HT1080 (cell line): ENCODE data around the gene SOX5. TPM values are rescaled to one million over a fixed set of nuclear protein-coding genes. Genes with fewer than 3 reads are reported as not detected.
"Not testable (repeated sequence)": the region's sequence is repeated elsewhere in the genome, so short reads cannot be mapped to it uniquely, and the experiment has no call there.

Experiments
- DNase-seq: peaks from one replicate; pipeline ENCODE4 v3.0.0-alpha.2; 2015; ENCODE audit warnings: low read depth
- total RNA-seq: library from RNA; depleted of rRNA; stranded (reverse); fragments of >200 nt; shearing (Covaris generic); gene quantifications from 2 replicates; pipeline ENCODE4 v1.2.3, GENCODE V29; 2014

SOX5 gene
- total RNA-seq, 1 experiment from 2014 or later: 0.05 TPM

- DNase-seq: no peak
These were observed 101.6 kb downstream of the SOX5 start for GRCh38 chr12:23847857-23848256.

DNA sequence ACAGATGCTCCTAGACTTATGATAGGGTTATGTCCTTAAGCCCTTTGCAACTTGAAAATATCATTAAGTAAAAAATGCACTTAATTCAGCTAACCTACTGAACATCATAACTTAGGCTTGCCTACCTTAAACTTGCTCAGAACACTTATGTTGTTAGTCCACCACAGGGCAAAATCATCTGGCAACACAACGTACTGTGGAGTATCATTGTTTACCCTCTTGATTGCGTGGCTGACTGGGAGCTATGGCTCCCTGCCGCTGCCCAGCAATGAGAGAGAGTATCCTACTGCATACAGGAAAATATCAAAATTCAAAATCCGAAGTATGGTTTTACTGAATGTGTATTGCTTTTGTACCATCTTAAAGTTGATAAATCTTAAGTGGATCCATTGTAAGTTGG is 105.5 kb downstream of the SOX5 start:
- no peak for DNase-seq

DNA sequence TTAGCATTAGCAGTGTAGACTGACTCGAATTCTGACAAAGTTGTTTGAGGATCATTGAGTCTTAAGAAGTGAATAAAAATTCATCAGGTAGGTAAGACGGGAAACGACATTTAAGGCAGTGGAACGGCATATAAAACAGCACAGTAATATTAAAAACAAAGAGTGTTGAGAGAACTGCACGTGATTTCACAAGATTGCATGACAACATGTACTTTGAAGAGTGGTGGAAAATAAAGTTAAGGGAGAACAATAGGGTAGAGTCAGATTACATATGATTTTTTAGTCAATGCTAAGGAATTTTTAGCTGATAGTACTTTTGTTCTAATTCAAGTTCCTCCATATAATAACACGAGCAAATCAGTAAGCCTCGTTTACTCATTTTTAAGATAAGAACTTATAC is 115.4 kb downstream of the SOX5 start:
- no peak for DNase-seq

DNA sequence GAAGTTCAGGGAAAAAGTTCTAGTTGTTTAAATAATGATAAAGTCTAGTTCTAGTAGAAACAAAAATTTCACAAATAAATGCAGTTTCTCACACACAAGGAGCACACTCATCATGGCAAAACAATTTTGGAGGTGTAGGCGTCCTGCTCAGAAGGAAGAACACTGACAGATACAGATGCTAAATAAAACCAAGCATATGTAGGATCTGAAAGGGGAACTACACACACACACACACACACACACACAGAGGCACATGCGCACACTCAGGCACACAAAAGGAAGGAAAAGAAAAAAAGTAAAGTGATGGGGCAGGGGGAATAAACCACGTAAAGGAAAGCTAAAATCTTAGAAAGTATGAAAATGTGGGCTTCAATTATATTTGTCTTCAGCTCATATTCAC is 117.7 kb downstream of the SOX5 start:
- no peak for DNase-seq

GRCh38 chr12:23830210-23830609 is 119.3 kb downstream of the SOX5 start:
- DNase-seq: no peak

DNA sequence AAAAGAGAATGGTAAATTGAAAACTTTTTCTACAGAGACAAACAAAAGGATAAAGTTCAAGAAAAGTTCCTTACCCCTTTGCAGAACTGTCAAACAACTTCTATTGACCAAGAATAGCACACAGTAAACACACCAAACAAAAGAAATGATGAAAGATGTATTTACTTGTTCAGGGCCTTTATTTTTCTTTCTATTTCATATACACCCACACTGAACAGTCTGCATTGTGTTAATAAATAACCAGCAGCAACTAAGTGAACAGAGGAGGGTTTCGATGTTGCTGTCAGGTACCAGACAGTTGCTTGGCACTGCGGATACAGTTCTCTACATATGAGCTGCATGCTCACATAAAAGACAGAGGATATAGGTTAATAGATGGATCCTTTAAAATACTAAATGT is 122.1 kb downstream of the SOX5 start:
- no peak for DNase-seq

DNA sequence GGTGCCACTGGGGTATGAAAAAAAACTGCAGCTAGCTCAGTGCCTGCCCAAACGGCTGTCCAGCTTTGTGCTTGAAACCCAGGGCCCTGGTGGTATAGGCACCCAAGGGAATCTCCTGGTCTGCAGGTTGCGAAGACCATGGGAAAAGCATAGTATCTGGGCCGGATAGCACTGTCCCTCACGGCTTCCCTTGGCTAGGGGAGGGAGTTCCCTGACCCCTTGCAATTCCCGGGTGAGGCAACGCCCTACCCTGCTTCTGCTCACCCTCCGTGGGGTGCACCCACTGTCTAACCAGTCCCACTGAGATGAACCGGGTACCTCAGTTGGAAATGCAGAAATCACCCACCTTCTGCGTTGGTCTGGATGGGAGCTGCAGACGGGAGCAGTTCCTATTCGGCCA is 124.3 kb downstream of the SOX5 start:
- DNase-seq: not testable (repeated sequence)

GRCh38 chr12:23824358-23824757 is 125.1 kb downstream of the SOX5 start:
- DNase-seq: no peak

- DNase-seq: not testable (repeated sequence)
These were observed 126.6 kb downstream of the SOX5 start for GRCh38 chr12:23822883-23823282.

DNA sequence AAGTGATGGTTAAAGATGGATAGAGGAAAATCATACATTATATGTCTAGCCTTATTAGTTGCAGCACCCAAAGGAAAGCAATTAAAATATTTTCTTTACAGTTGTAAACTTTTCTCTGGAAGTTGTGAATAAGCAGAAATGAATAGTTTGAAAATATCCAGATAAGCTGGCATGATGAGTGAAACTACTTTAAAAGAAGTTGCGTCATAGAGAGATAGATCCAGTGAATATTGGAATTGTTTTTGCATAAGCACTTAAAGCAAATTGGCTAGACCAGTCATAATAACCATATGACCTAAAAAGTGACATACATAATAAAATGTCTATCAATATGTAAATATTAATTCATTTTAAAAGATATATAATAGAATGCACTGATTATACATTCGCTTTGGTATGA is 132.1 kb downstream of the SOX5 start:
- no peak for DNase-seq

DNA sequence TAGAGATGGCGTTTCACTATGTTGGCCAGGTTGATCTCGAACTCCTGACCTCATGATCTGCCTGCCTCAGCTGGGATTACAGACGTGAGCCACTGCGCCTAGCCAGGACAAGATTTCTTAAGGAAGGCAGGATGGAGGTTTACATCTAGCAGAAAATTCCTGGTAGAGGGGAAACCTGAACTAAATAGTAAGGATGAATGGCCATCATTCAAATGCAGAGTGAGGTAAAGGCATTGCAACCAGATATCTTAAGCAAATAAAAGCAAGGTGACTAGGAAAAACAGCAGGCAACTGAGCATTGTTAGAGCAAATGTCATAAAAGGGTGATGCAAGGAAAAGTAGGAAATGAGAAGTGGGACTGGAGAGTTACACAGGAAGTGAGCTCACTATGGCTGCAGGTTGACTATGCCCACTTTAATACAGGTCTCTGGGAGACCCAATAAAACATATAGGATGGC is 133.0 kb downstream of the SOX5 start:
- peak; percentile 36 for DNase-seq

DNA sequence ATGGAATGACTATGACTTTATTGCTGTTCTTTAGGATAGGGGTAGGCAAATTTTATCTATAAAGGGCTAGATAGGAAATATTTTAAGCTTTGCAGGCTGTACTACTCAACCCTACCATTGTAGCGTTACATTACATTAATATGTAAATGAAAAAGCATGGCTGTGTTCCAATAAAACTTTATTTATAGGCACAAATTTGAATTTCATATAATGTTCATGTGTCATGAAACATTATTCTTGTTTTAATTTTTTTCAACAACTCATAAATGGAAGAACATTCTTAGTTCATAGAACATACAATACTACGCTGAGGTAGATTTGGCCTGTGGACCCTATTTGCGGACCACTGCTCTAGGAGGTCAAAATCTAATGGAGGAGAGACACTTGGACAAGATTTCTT is 133.7 kb downstream of the SOX5 start:
- no peak for DNase-seq

- DNase-seq: no peak
These were observed 136.3 kb downstream of the SOX5 start for GRCh38 chr12:23813206-23813605.

GRCh38 chr12:23810329-23810902 is 139.1 kb downstream of the SOX5 start:
- no peak for DNase-seq

DNA sequence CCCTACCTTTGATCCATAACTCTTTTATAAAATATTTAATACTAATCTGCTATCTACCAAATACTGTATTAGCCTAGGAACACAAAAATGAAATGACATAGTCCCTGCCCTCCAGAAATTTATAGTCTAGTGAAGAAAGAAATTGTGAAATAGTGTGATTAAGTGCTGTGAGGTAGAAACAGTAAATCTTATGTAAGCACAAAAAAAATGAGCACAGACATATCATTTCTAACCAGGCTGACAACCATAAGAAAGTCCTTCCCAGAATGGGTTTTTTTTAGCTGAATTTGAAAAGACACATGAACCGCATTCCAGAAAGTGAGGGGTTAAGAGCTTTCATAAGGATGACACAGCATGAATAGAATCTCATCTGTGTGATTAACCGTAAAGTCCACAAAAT is 145.9 kb downstream of the SOX5 start:
- no peak for DNase-seq

DNA sequence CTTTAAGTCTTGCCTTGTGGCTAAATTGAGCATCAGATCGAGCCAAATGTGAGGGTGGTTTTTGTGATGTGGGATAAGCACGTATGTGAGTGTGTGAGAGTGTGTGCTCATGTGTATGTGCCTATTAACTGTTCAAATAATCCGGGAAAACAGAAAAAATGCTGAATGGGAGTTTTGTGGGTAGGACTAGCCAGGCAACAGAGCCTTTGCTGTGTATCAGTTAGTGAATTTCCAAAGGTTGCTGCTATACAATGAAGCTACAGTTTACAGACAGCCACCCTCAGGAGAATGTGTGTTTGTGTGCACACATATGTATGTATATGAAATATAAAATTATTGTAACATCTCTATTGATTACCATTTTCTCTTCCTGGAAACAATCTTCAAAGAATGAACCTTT is 154.0 kb downstream of the SOX5 start:
- no peak for DNase-seq

DNA sequence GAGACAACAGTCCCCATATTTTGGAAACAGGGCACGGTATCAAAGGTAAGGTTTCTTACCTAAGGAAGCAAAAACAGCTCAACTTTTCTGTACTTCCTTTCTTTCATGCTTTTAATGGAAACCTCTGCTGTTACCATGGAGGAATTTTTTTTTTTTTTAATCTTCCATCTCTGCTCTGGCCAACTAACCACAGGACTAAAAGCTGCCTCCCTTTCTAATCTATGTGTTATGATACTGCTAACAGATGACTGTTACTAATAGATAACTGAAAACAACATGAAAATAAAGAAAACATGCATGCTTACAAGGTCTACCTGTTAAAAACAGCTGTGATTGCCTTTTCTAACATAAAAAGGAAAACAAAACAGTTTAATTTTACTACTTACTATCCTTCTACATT is 168.4 kb downstream of the SOX5 start:
- no peak for DNase-seq

DNA sequence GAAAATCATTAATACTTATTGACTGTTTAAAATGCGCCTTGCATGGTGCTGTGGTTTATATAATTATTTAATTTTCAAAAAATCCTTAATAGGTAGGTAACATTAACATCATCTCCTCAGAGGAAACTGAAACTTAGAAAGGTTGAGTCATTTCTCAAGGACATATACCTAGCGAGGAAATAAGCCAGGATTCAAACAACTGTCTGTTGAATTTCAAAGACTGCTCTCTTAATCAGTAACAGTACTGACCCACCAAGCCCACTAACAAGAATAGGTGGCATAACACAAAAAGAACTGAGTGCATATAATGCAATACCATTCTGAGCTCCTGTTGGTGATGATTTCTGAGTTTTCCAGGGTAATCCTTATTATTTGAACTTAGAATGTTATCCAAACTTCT is 174.3 kb downstream of the SOX5 start:
- DNase-seq: no peak

- peak; percentile 15 for DNase-seq
These were observed 178.1 kb downstream of the SOX5 start for GRCh38 chr12:23771240-23771949.

GRCh38 chr12:23770202-23770938 is 179.1 kb downstream of the SOX5 start:
- no peak for DNase-seq

GRCh38 chr12:23767834-23768233 is 181.6 kb downstream of the SOX5 start:
- no peak for DNase-seq

DNA sequence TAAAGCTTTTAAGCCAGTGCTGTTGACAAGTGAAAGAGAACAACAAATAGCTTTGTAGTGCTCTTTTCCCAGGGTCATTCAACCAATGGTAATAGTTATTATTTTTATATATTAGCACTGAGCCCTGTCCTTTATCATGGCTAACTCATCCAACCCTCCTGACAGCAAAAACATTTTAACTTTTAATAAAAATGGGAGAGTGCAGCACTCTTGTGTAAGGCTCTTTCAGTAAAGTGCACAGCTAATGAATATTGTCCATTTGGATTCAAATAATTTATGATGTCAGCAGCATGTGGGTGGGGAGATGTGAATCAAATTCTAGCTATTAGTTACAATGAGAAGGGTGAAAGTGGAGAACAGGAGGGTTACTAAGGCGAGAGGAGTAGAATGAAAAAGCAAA is 185.7 kb downstream of the SOX5 start:
- DNase-seq: no peak

GRCh38 chr12:23760495-23760894 is 189.0 kb downstream of the SOX5 start:
- no peak for DNase-seq
